Measurements from ENCODE around the gene SDR42E2.
"Not testable (repeated sequence)": the region's sequence is repeated elsewhere in the genome, so short reads cannot be mapped to it uniquely, and the experiment has no call there.

The SDR42E2 gene

GRCh38 chr16:22161999-22162655, at the start of gene SDR42E2:
SDR42E2 (plus strand) TSS chr16:22162506; CDS start chr16:22165583, 3,077 bp downstream.
- Mint-ChIP-seq H3K36me3 (ENCODE audit: low read depth) (no peaks in the 10 kb centered on the region), H3K27ac (no peak within 1 kb of the TSS), H3K9me3 (no peaks in the 10 kb centered on the region), H3K4me3 (no peak within 1 kb of the TSS), H3K4me1 (ENCODE audit: low read depth) (peaks cover 5% of the 10 kb centered on the region), H3K27me3 (peaks cover 22% of the 10 kb centered on the region)
- DNase-seq, result peak; percentile 63

GRCh38 chr16:22116095-22116700, 46.1 kb upstream of the SDR42E2 start:
- Mint-ChIP-seq H3K4me3 (no peak overlapping the region), H3K27me3 (peaks cover 2% of the 10 kb centered on the region), H3K36me3 (ENCODE audit: low read depth) (no peaks in the 10 kb centered on the region), H3K4me1 (ENCODE audit: low read depth) (no peaks in the 10 kb centered on the region), H3K9me3 (no peaks in the 10 kb centered on the region), H3K27ac (no peak overlapping the region)
- DNase-seq, result no peak

- Mint-ChIP-seq H3K27me3 (no peaks in the 10 kb centered on the region), H3K27ac (no peak overlapping the region), H3K4me1 (ENCODE audit: low read depth) (no peaks in the 10 kb centered on the region), H3K9me3 (no peaks in the 10 kb centered on the region), H3K36me3 (ENCODE audit: low read depth) (no peaks in the 10 kb centered on the region), H3K4me3 (no peak overlapping the region)
- DNase-seq, result no peak
Measured at GRCh38 chr16:22117609-22118008, 44.7 kb upstream of the SDR42E2 start.

DNA sequence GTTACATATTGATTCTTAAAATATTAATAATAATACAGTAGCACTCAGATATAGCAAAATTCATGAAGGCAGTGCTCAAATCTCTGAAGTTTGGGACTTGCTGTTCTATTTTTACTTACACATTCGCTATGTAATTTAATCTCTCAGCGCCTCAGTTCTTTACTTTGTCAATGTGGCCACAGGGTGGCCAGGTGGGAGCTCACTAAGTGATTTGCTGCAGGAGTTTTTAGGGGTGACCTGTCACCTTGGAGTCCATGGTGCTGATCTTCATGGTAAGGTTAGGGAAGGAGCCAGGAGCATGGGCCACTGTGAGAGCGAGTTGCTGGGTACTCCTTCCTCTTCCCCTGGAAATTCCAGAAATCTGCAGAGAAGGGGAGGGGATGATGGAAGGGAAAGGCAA, 41.9 kb upstream of the SDR42E2 start:
- Mint-ChIP-seq H3K27ac (no peak overlapping the region), H3K4me1 (ENCODE audit: low read depth) (no peaks in the 10 kb centered on the region), H3K36me3 (ENCODE audit: low read depth) (no peaks in the 10 kb centered on the region), H3K9me3 (no peaks in the 10 kb centered on the region), H3K4me3 (no peak overlapping the region), H3K27me3 (no peaks in the 10 kb centered on the region)
- DNase-seq, result no peak

- Mint-ChIP-seq H3K27me3 (no peaks in the 10 kb centered on the region), H3K36me3 (ENCODE audit: low read depth) (no peaks in the 10 kb centered on the region), H3K4me3 (no peak overlapping the region), H3K4me1 (ENCODE audit: low read depth) (no peaks in the 10 kb centered on the region), H3K27ac (no peak overlapping the region), H3K9me3 (no peaks in the 10 kb centered on the region)
- DNase-seq, result no peak
Measured at GRCh38 chr16:22122239-22122638, 40.1 kb upstream of the SDR42E2 start.

GRCh38 chr16:22123146-22123545, 39.2 kb upstream of the SDR42E2 start:
- no peak overlapping the region for H3K4me3 Mint-ChIP-seq
- H3K4me1 Mint-ChIP-seq (ENCODE audit: low read depth), result no peaks in the 10 kb centered on the region

DNA sequence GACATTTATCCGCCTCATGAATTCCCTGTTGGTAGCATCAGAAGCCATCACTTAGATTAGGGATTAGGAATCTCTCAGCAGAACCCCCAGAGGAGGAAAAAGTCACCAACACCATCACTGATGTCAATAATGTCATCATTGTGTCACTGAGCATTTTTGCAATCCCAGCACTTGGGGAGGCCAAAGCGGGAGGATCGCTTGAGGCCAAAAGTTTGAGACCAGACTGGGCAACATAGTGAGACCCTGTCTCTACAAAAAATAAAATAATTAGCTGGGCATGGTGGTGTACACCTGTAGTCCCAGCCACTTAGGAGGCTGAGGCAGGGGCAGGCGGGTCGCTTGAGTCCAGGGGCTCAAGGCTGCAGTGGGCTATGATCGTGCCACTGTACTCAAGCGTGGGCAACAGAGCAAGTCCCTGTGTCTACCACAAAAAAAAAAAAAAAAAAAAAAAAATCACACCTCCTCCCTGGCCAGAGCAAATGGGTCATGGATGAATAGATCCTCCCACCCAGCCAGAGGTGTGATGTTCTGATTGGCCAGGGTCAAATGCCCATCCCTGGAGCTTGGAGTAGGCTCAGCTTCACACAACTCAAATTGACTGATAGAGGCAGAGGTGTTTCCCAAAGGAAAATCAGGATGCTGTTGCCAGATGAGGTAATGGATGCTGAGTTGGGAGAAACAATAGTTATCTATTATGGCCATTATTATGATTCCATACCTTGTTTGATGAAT, 38.4 kb upstream of the SDR42E2 start:
- Mint-ChIP-seq H3K4me3 (no peak overlapping the region), H3K36me3 (ENCODE audit: low read depth) (no peaks in the 10 kb centered on the region), H3K27ac (no peak overlapping the region)

More at GRCh38 chr16:22123146-22123545, 39.2 kb upstream of the SDR42E2 start:
- no peak overlapping the region for H3K27ac Mint-ChIP-seq
- no peaks in the 10 kb centered on the region for H3K36me3 Mint-ChIP-seq (ENCODE audit: low read depth)
- no peak for DNase-seq
- no peaks in the 10 kb centered on the region for H3K27me3 Mint-ChIP-seq
- H3K9me3 Mint-ChIP-seq, result no peaks in the 10 kb centered on the region

GRCh38 chr16:22124583-22125284, 37.6 kb upstream of the SDR42E2 start:
- Mint-ChIP-seq H3K4me3 (no peak overlapping the region), H3K36me3 (ENCODE audit: low read depth) (no peaks in the 10 kb centered on the region), H3K4me1 (ENCODE audit: low read depth) (no peaks in the 10 kb centered on the region), H3K27me3 (no peaks in the 10 kb centered on the region), H3K27ac (no peak overlapping the region), H3K9me3 (no peaks in the 10 kb centered on the region)
- no peak for DNase-seq

More for the DNA sequence above, 38.4 kb upstream of the SDR42E2 start:
- H3K4me1 Mint-ChIP-seq (ENCODE audit: low read depth), result no peaks in the 10 kb centered on the region
- DNase-seq, result no peak
- H3K27me3 Mint-ChIP-seq, result no peaks in the 10 kb centered on the region
- H3K9me3 Mint-ChIP-seq, result no peaks in the 10 kb centered on the region

GRCh38 chr16:22126037-22126558, 36.2 kb upstream of the SDR42E2 start:
- Mint-ChIP-seq H3K4me3 (no peak overlapping the region), H3K4me1 (ENCODE audit: low read depth) (no peaks in the 10 kb centered on the region), H3K9me3 (no peaks in the 10 kb centered on the region), H3K36me3 (ENCODE audit: low read depth) (no peaks in the 10 kb centered on the region), H3K27ac (no peak overlapping the region), H3K27me3 (no peaks in the 10 kb centered on the region)
- DNase-seq, result no peak

- not testable (repeated sequence) for H3K27ac Mint-ChIP-seq
Measured at GRCh38 chr16:22128537-22128936, 33.8 kb upstream of the SDR42E2 start.

GRCh38 chr16:22130528-22130927, 31.8 kb upstream of the SDR42E2 start:
- H3K4me1 Mint-ChIP-seq (ENCODE audit: low read depth), result no peaks in the 10 kb centered on the region
- H3K36me3 Mint-ChIP-seq (ENCODE audit: low read depth), result no peaks in the 10 kb centered on the region
- no peak for DNase-seq
- no peaks in the 10 kb centered on the region for H3K27me3 Mint-ChIP-seq
- H3K4me3 Mint-ChIP-seq, result no peak overlapping the region
- no peaks in the 10 kb centered on the region for H3K9me3 Mint-ChIP-seq
- H3K27ac Mint-ChIP-seq, result no peak overlapping the region

More at GRCh38 chr16:22128537-22128936, 33.8 kb upstream of the SDR42E2 start:
- H3K9me3 Mint-ChIP-seq; DNase-seq; H3K27me3 Mint-ChIP-seq; H3K36me3 Mint-ChIP-seq (ENCODE audit: low read depth); H3K4me3 Mint-ChIP-seq; H3K4me1 Mint-ChIP-seq (ENCODE audit: low read depth): not testable (repeated sequence)

- no peak for DNase-seq
- H3K4me1 Mint-ChIP-seq (ENCODE audit: low read depth), result no peaks in the 10 kb centered on the region
- H3K27ac Mint-ChIP-seq, result no peak overlapping the region
- no peaks in the 10 kb centered on the region for H3K9me3 Mint-ChIP-seq
- no peaks in the 10 kb centered on the region for H3K36me3 Mint-ChIP-seq (ENCODE audit: low read depth)
- H3K27me3 Mint-ChIP-seq, result no peaks in the 10 kb centered on the region
- no peak overlapping the region for H3K4me3 Mint-ChIP-seq
Measured at GRCh38 chr16:22132801-22133200, 29.5 kb upstream of the SDR42E2 start.

DNA sequence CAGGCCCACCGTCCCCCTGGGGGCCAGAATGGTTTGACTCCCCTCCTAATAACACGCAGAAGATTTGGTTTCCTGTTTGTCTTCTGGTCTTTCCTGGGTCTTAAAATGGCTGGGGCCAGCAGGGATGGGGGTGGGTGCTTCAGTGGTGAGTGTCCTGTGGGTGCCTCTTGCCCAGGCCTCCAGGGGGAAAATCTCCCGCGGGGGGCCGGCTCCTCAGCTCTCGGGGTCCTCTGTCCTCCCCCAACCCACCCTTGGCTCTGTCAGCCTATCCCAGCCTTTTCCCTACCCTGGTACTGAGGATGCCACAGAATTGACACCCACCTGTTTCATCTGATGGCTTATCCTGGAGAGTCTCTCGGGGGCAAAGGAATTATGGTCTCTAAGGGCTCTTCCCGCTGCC, 23.8 kb upstream of the SDR42E2 start:
- Mint-ChIP-seq H3K4me1 (ENCODE audit: low read depth) (no peaks in the 10 kb centered on the region), H3K36me3 (ENCODE audit: low read depth) (no peaks in the 10 kb centered on the region), H3K4me3 (no peak overlapping the region), H3K9me3 (no peaks in the 10 kb centered on the region), H3K27ac (no peak overlapping the region), H3K27me3 (peaks cover 5% of the 10 kb centered on the region)
- no peak for DNase-seq

- no peaks in the 10 kb centered on the region for H3K9me3 Mint-ChIP-seq
- DNase-seq, result no peak
- H3K27me3 Mint-ChIP-seq, result peaks cover 5% of the 10 kb centered on the region
- H3K4me3 Mint-ChIP-seq, result no peak overlapping the region
- H3K36me3 Mint-ChIP-seq (ENCODE audit: low read depth), result no peaks in the 10 kb centered on the region
- no peak overlapping the region for H3K27ac Mint-ChIP-seq
- H3K4me1 Mint-ChIP-seq (ENCODE audit: low read depth), result no peaks in the 10 kb centered on the region
Measured at GRCh38 chr16:22139008-22139407, 23.3 kb upstream of the SDR42E2 start.

Data from activated T-cell treated with anti-CD3 and anti-CD28 coated beads, Interleukin-2, amount 50 U/mL, for 24 hours (primary cell).